Gastrocnemius medialis (tissue), 4 donors: ENCODE data around the gene JAM3.

Experiments
- POLR2A ChIP-seq, 2 donors: fragments of 450-650 bp; IDR thresholded peaks; one replicate each; pipeline ENCODE4 v1.6.1; 2017; ENCODE audit warnings: antibody characterized with exemption in 2 of 2, mild to moderate bottlenecking in 2 of 2, moderate library complexity in 2 of 2
- TF ChIP-seq, protein P1 (sequence below), 5 experiments: fragments of 450-650 bp in 3 of 5; fragments of 200-600 bp in 2 of 5; sonication (generic) in 2 of 5; IDR thresholded peaks in 4 of 5; conservative IDR thresholded peaks in 1 of 5; 1 replicate in 4 of 5; 2 replicates in 1 of 5; pipeline ENCODE4 v1.5.1; 2016 to 2019; ENCODE audit warnings: antibody characterized with exemption in 5 of 5, mild to moderate bottlenecking in 3 of 5, moderate library complexity in 3 of 5

- TF ChIP-seq POLR2A (IDR thresholded peaks at IDR 0.05): no peak
- TF ChIP-seq, protein P1, sequence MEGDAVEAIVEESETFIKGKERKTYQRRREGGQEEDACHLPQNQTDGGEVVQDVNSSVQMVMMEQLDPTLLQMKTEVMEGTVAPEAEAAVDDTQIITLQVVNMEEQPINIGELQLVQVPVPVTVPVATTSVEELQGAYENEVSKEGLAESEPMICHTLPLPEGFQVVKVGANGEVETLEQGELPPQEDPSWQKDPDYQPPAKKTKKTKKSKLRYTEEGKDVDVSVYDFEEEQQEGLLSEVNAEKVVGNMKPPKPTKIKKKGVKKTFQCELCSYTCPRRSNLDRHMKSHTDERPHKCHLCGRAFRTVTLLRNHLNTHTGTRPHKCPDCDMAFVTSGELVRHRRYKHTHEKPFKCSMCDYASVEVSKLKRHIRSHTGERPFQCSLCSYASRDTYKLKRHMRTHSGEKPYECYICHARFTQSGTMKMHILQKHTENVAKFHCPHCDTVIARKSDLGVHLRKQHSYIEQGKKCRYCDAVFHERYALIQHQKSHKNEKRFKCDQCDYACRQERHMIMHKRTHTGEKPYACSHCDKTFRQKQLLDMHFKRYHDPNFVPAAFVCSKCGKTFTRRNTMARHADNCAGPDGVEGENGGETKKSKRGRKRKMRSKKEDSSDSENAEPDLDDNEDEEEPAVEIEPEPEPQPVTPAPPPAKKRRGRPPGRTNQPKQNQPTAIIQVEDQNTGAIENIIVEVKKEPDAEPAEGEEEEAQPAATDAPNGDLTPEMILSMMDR (IDR thresholded peaks at IDR 0.05 in 4 of 5, conservative IDR thresholded peaks at IDR 0.05 in 1 of 5): no peak
Measured at GRCh38 chr11:134140961-134141490, 72.2 kb downstream of the JAM3 start.
